Activated B cell treated with CpG ODN at 0.5 μM for 24 hours (primary cell): ENCODE data around the gene PLSCR3. TPM values are rescaled to one million over a fixed set of nuclear protein-coding genes. Genes with fewer than 3 reads are reported as not detected.

Experiments
- ATAC-seq: fragments of 200-7000 bp; cut with Tn5 transposase; one replicate; pipeline ENCODE4 v1.10.0; 2021; ENCODE audit warnings: low read depth, mild to moderate bottlenecking, moderate library complexity
- CTCF ChIA-PET: fragments of 350-600 bp; sonication (Branson Sonifier 250); formaldehyde crosslinking; loops from one replicate; lab custom pipeline; 2021; ENCODE audit warnings: antibody characterized with exemption; lab: Charles Lee
- POLR2A ChIA-PET: fragments of 350-600 bp; sonication (Branson Sonifier 250); formaldehyde crosslinking; loops from one replicate; lab custom pipeline; 2021; ENCODE audit warnings: antibody characterized with exemption; lab: Charles Lee
- DNase-seq: peaks from one replicate; pipeline ENCODE4 v3.0.0; 2022
- H3K27ac Mint-ChIP-seq: one replicate; pipeline ENCODE4 v1.8.0; 2020; ENCODE audit warnings: mixed read lengths
- H3K27me3 Mint-ChIP-seq: one replicate; pipeline ENCODE4 v1.8.0; 2021; ENCODE audit warnings: mixed read lengths
- H3K36me3 Mint-ChIP-seq: one replicate; pipeline ENCODE4 v1.8.0; 2021; ENCODE audit warnings: low read depth, mixed read lengths
- H3K4me1 Mint-ChIP-seq: one replicate; pipeline ENCODE4 v1.8.0; 2021; ENCODE audit warnings: mixed read lengths
- H3K4me3 Mint-ChIP-seq: one replicate; pipeline ENCODE4 v1.8.0; 2020; ENCODE audit warnings: mild to moderate bottlenecking, mixed read lengths
- H3K9me3 Mint-ChIP-seq: one replicate; pipeline ENCODE4 v1.8.0; 2020; ENCODE audit warnings: mixed read lengths
- CTCF ChIP-seq: fragments of 200-600 bp; IDR thresholded peaks from one replicate; pipeline ENCODE4 v1.8.0; 2022; ENCODE audit warnings: antibody characterized with exemption, mild to moderate bottlenecking
- intact Hi-C: fragments of 100-400 bp; cut with micrococcal nuclease; formaldehyde crosslinking; loops from one replicate; pipeline ENCODE4 v1.15.1; 2024
- total RNA-seq: library from RNA; stranded (reverse); gene quantifications from 2 replicates; pipeline ENCODE4 v1.2.3, GENCODE V29; 2022

PLSCR3 gene
- total RNA-seq, 1 donor from 2014 or later, result 35.2 TPM

- DNase-seq (no peak), ATAC-seq (no peak)
- Mint-ChIP-seq H3K4me3 (no peak overlapping the region), H3K9me3 (no peaks in the 10 kb centered on the region), H3K27me3 (no peaks in the 10 kb centered on the region), H3K27ac (peak overlapping the region; percentile 43), H3K4me1 (peaks cover 42% of the 10 kb centered on the region), H3K36me3 (peaks cover 2% of the 10 kb centered on the region)
- CTCF ChIA-PET, result interaction anchor here (0.9 to 4.2 kb wide), 6 partner anchors 82 to 235 kb away, joined by 3 to 31 read pairs (median 7); partner anchors contain the start of gene SENP3
- TF ChIP-seq CTCF, result no peak
- POLR2A ChIA-PET, result interaction anchor here (0.6 to 2.0 kb wide), 4 partner anchors 17 to 130 kb away, joined by 3 to 10 read pairs (median 7); partner anchors contain the start of genes ACAP1, FGF11, NLGN2 and POLR2A
- intact Hi-C loops, result loop anchor here (5.0 kb wide), 1 partner anchor 137 kb away; the partner anchor contains the start of genes ACADVL and DLG4
Measured at GRCh38 chr17:7354262-7354843, 40.0 kb downstream of the PLSCR3 start.

GRCh38 chr17:7352910-7353635 lies 41.3 kb downstream of the PLSCR3 start:
- peaks cover 42% of the 10 kb centered on the region for H3K4me1 Mint-ChIP-seq
- H3K36me3 Mint-ChIP-seq, result peaks cover 13% of the 10 kb centered on the region
- peak overlapping the region; percentile 87 for H3K4me3 Mint-ChIP-seq
- no peaks in the 10 kb centered on the region for H3K9me3 Mint-ChIP-seq
- no peaks in the 10 kb centered on the region for H3K27me3 Mint-ChIP-seq
- CTCF ChIA-PET, result interaction anchor here (0.8 to 1.8 kb wide), 6 partner anchors 16 to 208 kb away, joined by 3 to 7 read pairs (median 4); partner anchors contain the start of genes ACAP1 and NEURL4
- intact Hi-C loops, result loop anchor here (1.0 to 5.0 kb wide), 5 partner anchors 29 to 308 kb away; partner anchors contain the start of genes ACADVL, DLG4, SENP3 and TMEM256
- no peak for TF ChIP-seq CTCF
- POLR2A ChIA-PET, result interaction anchor here (0.6 to 5.1 kb wide), 8 partner anchors 16 to 334 kb away, joined by 3 to 48 read pairs (median 4); partner anchors contain the start of genes ACAP1, NEURL4, PHF23 and POLR2A
- H3K27ac Mint-ChIP-seq, result peak overlapping the region; percentile 87
- no peak for DNase-seq
- no peak for ATAC-seq

GRCh38 chr17:7352503-7352889 lies 41.8 kb downstream of the PLSCR3 start:
- ATAC-seq (no peak), DNase-seq (no peak)
- no peak for TF ChIP-seq CTCF
- H3K27me3 Mint-ChIP-seq, result no peaks in the 10 kb centered on the region
- intact Hi-C loops, result loop anchor here (1.0 to 5.0 kb wide), 5 partner anchors 28 to 307 kb away; partner anchors contain the start of genes ACADVL, DLG4, SENP3 and TMEM256
- CTCF ChIA-PET, result interaction anchor here (0.9 to 1.8 kb wide), 4 partner anchors 16 to 208 kb away, joined by 4 to 7 read pairs (median 6); partner anchors contain the start of genes ACAP1 and NEURL4
- peaks cover 42% of the 10 kb centered on the region for H3K4me1 Mint-ChIP-seq
- peaks cover 17% of the 10 kb centered on the region for H3K36me3 Mint-ChIP-seq
- POLR2A ChIA-PET, result interaction anchor here (0.7 to 5.1 kb wide), 4 partner anchors 15 to 208 kb away, joined by 3 to 48 read pairs (median 4); partner anchors contain the start of genes ACAP1 and NEURL4
- H3K27ac Mint-ChIP-seq, result peak overlapping the region; percentile 87
- no peaks in the 10 kb centered on the region for H3K9me3 Mint-ChIP-seq
- H3K4me3 Mint-ChIP-seq, result peak overlapping the region; percentile 87

GRCh38 chr17:7351665-7352502 lies 42.4 kb downstream of the PLSCR3 start, which contains the start of gene KCTD11:
Gene KCTD11, plus strand, starts transcription at chr17:7352162.
- Mint-ChIP-seq H3K4me3 (peak within 1 kb of the TSS; percentile 87), H3K27ac (peak within 1 kb of the TSS; percentile 87), H3K4me1 (peaks cover 42% of the 10 kb centered on the region), H3K36me3 (peaks cover 22% of the 10 kb centered on the region), H3K9me3 (no peaks in the 10 kb centered on the region), H3K27me3 (no peaks in the 10 kb centered on the region)
- POLR2A ChIA-PET, result interaction anchor here (0.7 to 5.1 kb wide), 12 partner anchors 15 to 208 kb away, joined by 3 to 48 read pairs (median 5); partner anchors contain the start of genes ACAP1, GPS2, NEURL4 and POLR2A
- DNase-seq (peak; percentile 78), ATAC-seq (peak; percentile 63)
- CTCF ChIA-PET, result interaction anchor here (0.6 to 2.0 kb wide), 10 partner anchors 13 to 335 kb away, joined by 3 to 13 read pairs (median 3); partner anchors contain the start of genes ACAP1, NEURL4, SLC2A4 and TP53
- TF ChIP-seq CTCF, result no peak
- intact Hi-C loops, result loop anchor here (1.0 to 5.0 kb wide), 11 partner anchors 23 to 336 kb away; partner anchors contain the start of genes ACADVL, DLG4, EIF5A and NEURL4
